ENCODE measurements around the gene DLG4. TPM values are rescaled to one million over a fixed set of nuclear protein-coding genes. Genes with fewer than 3 reads are reported as not detected.

Gene DLG4
- total and polyA plus RNA-seq, 2 donors (not counting 3 experiments of a cell fraction or from before 2014, with no cell fraction given), result 14.9 to 34.6 TPM

DNA sequence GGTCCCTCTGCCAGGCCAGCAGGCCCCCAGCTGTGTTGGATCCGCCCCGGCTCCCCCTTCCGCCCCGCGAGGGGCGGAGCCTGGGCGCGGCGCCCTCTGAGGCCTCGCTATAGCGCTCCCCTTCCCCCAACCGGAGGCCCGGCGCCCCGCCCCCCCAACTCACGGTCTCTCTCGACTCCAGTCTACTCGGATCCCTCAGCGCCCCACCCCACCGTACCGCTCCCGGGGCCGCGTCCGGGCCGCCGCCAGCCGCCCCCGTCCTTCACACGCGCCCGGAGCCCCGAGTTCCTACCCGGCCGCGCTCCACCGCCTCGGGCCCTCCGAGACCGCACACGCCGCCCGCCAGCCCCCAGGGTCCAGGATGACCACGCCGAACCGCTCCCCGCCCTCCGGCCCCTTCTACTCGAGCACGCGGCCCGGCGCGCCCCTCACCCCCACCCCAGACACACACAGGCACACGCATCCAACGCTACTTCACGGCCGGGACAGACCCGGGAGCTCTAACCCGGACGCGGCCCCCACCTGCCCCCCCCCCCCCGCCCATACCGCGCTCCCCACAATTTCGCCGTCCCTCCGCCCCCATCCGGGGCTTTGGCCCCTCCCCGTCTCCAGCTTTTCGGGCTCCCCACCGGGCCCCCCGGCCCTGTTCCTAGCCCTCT, 18.3 kb upstream of the DLG4 start:
- no peaks in the 10 kb centered on the region for H3K9me3 ChIP-seq (replicated peaks; ENCODE audit: control insufficient read depth, insufficient read depth, low read length)
- no TSS peak for BruUV-seq (replicated peaks)
- dilution Hi-C loops (cut with MboI; ENCODE audit: extremely low pct_ligation_motif_present, low sequenced_read_pairs), result no loop called here
- H3K9me1 ChIP-seq (replicated peaks; ENCODE audit: control insufficient read depth, extremely low read depth, insufficient read depth, low read length), result no peaks in the 10 kb centered on the region
- H4K20me1 ChIP-seq (replicated peaks; ENCODE audit: control insufficient read depth, extremely low read depth, insufficient read depth, low read length), result no peaks in the 10 kb centered on the region
- peaks cover 15 to 24% of the 10 kb centered on the region in 2 experiments for H3K36me3 ChIP-seq (ENCODE audit: control insufficient read depth in 2 of 2, extremely low read depth in 1 of 2, insufficient read depth in 2 of 2, low read length in 2 of 2)
- peak overlapping the region; percentile 14 for H3K9ac ChIP-seq (replicated peaks; ENCODE audit: extremely low read depth, insufficient read depth, low read length)
- DNase-seq (ENCODE audit: low read depth, low spot score), result peak; percentile 47
- H3K4me1 ChIP-seq (ENCODE audit: control insufficient read depth, extremely low read depth, insufficient read depth, low read length), result peaks cover 32% of the 10 kb centered on the region
- H3K27me3 ChIP-seq (ENCODE audit: control insufficient read depth in 2 of 2, insufficient read depth in 2 of 2, low read length in 2 of 2), result no peaks in the 10 kb centered on the region
- H2AFZ ChIP-seq (ENCODE audit: low read depth, low read length), result no peak overlapping the region
- TF ChIP-seq GATA2 (IDR thresholded peaks at IDR 0.05; ENCODE audit: insufficient read depth, insufficient read length, low read depth, low read length), result no peak
- TF ChIP-seq, protein P1, sequence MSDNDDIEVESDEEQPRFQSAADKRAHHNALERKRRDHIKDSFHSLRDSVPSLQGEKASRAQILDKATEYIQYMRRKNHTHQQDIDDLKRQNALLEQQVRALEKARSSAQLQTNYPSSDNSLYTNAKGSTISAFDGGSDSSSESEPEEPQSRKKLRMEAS (IDR thresholded peaks at IDR 0.05; ENCODE audit: insufficient read depth, insufficient read length), result no peak
- TF ChIP-seq POLR2AphosphoS5 (IDR thresholded peaks at IDR 0.05; ENCODE audit: insufficient read depth, low read depth, low read length), result peak; percentile 43
- peak; percentile 67 for TF ChIP-seq POLR2A (IDR thresholded peaks at IDR 0.05; ENCODE audit: low read depth, low read length)
- TF ChIP-seq, protein P2, sequence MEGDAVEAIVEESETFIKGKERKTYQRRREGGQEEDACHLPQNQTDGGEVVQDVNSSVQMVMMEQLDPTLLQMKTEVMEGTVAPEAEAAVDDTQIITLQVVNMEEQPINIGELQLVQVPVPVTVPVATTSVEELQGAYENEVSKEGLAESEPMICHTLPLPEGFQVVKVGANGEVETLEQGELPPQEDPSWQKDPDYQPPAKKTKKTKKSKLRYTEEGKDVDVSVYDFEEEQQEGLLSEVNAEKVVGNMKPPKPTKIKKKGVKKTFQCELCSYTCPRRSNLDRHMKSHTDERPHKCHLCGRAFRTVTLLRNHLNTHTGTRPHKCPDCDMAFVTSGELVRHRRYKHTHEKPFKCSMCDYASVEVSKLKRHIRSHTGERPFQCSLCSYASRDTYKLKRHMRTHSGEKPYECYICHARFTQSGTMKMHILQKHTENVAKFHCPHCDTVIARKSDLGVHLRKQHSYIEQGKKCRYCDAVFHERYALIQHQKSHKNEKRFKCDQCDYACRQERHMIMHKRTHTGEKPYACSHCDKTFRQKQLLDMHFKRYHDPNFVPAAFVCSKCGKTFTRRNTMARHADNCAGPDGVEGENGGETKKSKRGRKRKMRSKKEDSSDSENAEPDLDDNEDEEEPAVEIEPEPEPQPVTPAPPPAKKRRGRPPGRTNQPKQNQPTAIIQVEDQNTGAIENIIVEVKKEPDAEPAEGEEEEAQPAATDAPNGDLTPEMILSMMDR (IDR thresholded peaks at IDR 0.05; ENCODE audit: extremely low read depth in 1 of 2, insufficient read depth in 1 of 2, low read depth in 1 of 2, low read length in 2 of 2), result no peak
- peak; percentile 44 for TF ChIP-seq MYC (IDR thresholded peaks at IDR 0.05; ENCODE audit: low read depth, low read length)
- intact Hi-C loops (cut with micrococcal nuclease), result loop anchor here (5.0 kb wide), 1 partner anchor 619 kb away; the partner anchor contains the start of genes CYB5D1, NAA38 and TMEM88
- no peak for FAIRE-seq
- no peak overlapping the region for H3K27ac ChIP-seq (ENCODE audit: insufficient read depth, low read depth, low read length)
- H3K4me3 ChIP-seq (replicated peaks in 1 of 3; ENCODE audit: insufficient read depth in 1 of 3, low read depth in 1 of 3, low read length in 3 of 3), result peak overlapping the region; percentile 41 to 96 (median 53)
- POLR2A ChIA-PET, result interaction anchor here (0.7 kb wide), 1 partner anchor 205 kb away, joined by 6 read pairs; no protein-coding TSS in a partner anchor
- peak overlapping the region; percentile 64 for H3K4me2 ChIP-seq (ENCODE audit: insufficient read depth, low read length)
- H3K79me2 ChIP-seq (ENCODE audit: control insufficient read depth, insufficient read depth, low read length), result peaks cover 64% of the 10 kb centered on the region
- CTCF ChIA-PET, result interaction anchor here (1.0 to 3.4 kb wide), 4 partner anchors 17 to 323 kb away, joined by 3 to 34 read pairs (median 3); partner anchors contain the start of genes ACADVL and DLG4

Data from endothelial cell of umbilical vein (primary cell).